K562 (cell line): ENCODE results near the gene ZNF800. TPM values are rescaled to one million over a fixed set of nuclear protein-coding genes. Genes with fewer than 3 reads are reported as not detected.

Experiments
- RBM25 ChIP-seq: fragments of 200-400 bp; formaldehyde crosslinking; IDR thresholded peaks from 2 replicates; pipeline ENCODE4 v1.6.1; 2018; ENCODE audit warnings: low read length, low read depth, moderate library complexity; ENCODE audit not compliant: severe bottlenecking
- polyA plus RNA-seq, 8 experiments: library from polyadenylated mRNA; depleted of rRNA in 4 of 8; stranded (reverse) in 5 of 8; unstranded in 3 of 8; fragments of >200 nt; fragmentation: Nextera tagmentation in 2 of 8; fragmentation: Illumina TruSeq in 1 of 8; extraction: Ambion mirVana in 2 of 8; extraction: Trizol in 1 of 8; gene quantifications; 2 replicates each; pipeline versions ENCODE4 v1.2.1 to v1.2.3, GENCODE V29; 2011 to 2014; ENCODE audit warnings: inconsistent platforms in 1 of 8, missing spikeins in 1 of 8
- total RNA-seq, 7 experiments: library from RNA; depleted of rRNA in 6 of 7; stranded (reverse); fragments of >200 nt in 6 of 7; fragmentation: Illumina TruSeq in 2 of 7; extraction: Trizol in 2 of 7; gene quantifications; 2 replicates each; pipeline versions ENCODE4 v1.2.1 to v1.2.3, GENCODE V29; 2011 to 2021; ENCODE audit warnings: low replicate concordance in 1 of 7
- TF ChIP-seq, protein P1 (sequence below), 2 experiments: fragments of 450-650 bp; IDR thresholded peaks; 2 replicates each; pipeline ENCODE4 v1.6.1; 2016; ENCODE audit warnings: mild to moderate bottlenecking in 2 of 2, borderline replicate concordance in 1 of 2, low read depth in 1 of 2, moderate library complexity in 1 of 2

Gene ZNF800
- total and polyA plus RNA-seq, 9 of the 15 experiments (the other 6 are each of a cell fraction or from before 2014, with no cell fraction given), result 7.5 to 58.3 (median 33.4) TPM

DNA sequence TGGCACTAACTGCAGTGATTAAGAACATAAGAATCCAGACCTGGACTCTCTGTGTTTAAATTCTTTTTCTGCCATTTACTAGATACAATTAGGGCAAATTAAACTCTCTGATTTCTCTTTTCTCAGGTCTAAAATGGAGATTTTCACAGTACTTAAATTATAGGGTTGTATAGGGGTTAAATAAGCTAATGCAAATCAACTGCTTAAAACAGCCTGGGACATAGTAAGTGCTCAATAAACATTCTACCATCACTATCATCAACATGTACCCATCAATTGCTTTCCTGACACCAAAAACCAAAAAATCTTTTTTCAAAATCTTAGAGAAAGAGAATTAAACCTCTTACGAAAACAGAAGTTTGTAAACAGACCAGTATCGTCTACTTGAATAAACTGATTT lies 4.5 kb downstream of the ZNF800 start (continued):
- TF ChIP-seq, protein P1, sequence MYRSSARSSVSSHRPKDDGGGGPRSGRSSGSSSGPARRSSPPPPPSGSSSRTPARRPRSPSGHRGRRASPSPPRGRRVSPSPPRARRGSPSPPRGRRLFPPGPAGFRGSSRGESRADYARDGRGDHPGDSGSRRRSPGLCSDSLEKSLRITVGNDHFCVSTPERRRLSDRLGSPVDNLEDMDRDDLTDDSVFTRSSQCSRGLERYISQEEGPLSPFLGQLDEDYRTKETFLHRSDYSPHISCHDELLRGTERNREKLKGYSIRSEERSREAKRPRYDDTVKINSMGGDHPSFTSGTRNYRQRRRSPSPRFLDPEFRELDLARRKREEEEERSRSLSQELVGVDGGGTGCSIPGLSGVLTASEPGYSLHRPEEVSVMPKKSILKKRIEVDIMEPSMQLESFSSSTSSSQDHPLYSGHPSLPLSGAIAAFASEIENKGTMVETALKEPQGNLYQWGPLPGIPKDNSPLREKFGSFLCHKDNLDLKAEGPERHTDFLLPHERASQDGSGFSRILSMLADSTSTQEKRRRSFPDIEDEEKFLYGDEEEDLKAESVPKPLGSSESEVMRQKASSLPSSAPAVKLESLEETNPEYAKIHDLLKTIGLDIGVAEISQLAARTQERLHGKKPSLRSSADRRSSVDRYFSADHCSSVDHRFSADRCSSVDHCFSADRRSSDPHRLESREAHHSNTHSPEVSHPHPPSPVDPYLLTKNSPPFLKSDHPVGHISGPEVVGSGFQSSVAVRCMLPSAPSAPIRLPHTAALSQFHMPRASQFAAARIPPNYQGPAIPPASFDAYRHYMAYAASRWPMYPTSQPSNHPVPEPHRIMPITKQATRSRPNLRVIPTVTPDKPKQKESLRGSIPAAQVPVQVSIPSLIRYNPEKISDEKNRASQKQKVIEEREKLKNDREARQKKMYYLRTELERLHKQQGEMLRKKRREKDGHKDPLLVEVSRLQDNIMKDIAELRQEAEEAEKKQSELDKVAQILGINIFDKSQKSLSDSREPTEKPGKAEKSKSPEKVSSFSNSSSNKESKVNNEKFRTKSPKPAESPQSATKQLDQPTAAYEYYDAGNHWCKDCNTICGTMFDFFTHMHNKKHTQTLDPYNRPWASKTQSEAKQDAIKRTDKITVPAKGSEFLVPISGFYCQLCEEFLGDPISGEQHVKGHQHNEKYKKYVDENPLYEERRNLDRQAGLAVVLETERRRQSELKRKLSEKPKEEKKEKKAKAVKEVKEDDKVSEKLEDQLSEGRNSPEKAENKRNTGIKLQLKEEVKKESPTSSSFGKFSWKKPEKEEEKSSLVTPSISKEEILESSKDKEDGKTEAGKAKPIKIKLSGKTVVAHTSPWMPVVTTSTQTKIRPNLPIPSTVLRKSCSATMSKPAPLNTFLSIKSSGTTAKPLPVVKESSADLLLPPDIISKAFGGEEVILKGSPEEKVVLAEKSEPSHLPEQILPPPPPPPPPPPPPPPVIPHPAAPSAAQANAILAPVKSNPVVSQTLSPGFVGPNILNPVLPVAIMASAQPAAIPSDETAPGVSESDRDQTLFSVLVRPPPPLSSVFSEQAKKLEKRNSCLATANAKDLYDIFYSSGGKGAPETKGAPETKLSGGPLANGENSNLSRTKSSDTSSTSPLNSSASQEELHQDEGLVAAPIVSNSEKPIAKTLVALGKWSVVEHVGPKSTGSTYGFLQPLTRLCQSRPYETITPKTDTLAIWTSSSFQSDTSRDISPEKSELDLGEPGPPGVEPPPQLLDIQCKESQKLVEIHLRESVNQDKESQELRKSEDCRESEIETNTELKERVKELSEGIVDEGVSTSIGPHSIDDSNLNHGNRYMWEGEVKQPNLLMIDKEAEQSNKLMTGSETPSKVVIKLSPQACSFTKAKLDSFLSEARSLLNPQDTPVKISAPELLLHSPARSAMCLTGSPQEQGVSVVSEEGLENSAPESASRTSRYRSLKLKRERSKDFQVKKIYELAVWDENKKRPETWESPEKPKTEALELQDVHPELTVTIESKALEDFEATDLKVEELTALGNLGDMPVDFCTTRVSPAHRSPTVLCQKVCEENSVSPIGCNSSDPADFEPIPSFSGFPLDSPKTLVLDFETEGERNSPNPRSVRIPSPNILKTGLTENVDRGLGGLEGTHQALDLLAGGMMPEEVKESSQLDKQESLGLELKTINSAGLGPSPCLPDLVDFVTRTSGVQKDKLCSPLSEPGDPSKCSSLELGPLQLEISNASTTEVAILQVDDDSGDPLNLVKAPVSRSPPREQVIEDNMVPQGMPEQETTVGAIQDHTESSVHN (IDR thresholded peaks at IDR 0.05; ENCODE audit: borderline replicate concordance in 1 of 2, low read depth in 1 of 2), result no peak
- TF ChIP-seq RBM25, result peak; percentile 63
